OCI-LY3 (cell line): ENCODE measurements around the gene GRIN3A.

Experiments
- EZH2phosphoT487 ChIP-seq: fragments of 200-600 bp; shearing (Covaris generic); IDR thresholded peaks from 2 replicates; pipeline ENCODE4 v1.6.1; 2018; ENCODE audit warnings: antibody characterized with exemption, mixed run types, low read depth
- TF ChIP-seq, protein P1 (sequence below): fragments of 200-600, 300-600 bp; sonication (generic); IDR thresholded peaks from 2 replicates; pipeline ENCODE4 v1.5.1; 2014; ENCODE audit warnings: antibody characterized with exemption, low read length, low read depth

DNA sequence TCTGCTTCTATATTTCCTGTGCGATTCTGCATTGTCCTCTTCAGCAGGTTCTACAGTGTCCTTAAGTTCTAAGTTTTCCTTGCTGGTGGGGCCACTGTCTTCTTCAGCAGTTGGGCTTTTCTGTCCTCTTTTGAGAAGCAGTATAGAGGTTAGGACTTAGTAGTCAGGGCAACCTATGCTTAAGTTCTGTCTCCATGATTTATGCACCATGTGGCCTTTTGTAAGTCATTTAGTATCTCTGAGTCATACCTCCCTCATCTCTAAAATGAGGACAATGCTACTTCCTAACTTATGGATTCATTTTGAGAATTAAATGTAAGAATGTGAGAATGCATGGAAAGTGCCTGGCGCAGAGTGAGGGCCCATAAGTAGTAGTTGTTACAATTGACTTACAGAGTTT, 46.8 kb downstream of the GRIN3A start:
- TF ChIP-seq, protein P1, sequence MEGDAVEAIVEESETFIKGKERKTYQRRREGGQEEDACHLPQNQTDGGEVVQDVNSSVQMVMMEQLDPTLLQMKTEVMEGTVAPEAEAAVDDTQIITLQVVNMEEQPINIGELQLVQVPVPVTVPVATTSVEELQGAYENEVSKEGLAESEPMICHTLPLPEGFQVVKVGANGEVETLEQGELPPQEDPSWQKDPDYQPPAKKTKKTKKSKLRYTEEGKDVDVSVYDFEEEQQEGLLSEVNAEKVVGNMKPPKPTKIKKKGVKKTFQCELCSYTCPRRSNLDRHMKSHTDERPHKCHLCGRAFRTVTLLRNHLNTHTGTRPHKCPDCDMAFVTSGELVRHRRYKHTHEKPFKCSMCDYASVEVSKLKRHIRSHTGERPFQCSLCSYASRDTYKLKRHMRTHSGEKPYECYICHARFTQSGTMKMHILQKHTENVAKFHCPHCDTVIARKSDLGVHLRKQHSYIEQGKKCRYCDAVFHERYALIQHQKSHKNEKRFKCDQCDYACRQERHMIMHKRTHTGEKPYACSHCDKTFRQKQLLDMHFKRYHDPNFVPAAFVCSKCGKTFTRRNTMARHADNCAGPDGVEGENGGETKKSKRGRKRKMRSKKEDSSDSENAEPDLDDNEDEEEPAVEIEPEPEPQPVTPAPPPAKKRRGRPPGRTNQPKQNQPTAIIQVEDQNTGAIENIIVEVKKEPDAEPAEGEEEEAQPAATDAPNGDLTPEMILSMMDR: no peak
- no peak for TF ChIP-seq EZH2phosphoT487
